Right lobe of liver (tissue), 4 donors: ENCODE data around the gene ELMO1.

ENCODE experiments used
- CTCF ChIP-seq, 4 donors: fragments of 200-600 bp in 3 of 4; fragments of 450-650 bp in 1 of 4; IDR thresholded peaks; one replicate each; pipeline versions ENCODE4 v1.5.1 to v1.8.0; 2016 to 2022; ENCODE audit warnings: antibody characterized with exemption in 4 of 4, mild to moderate bottlenecking in 2 of 4
- POLR2A ChIP-seq: fragments of 450-650 bp; IDR thresholded peaks from one replicate; pipeline ENCODE4 v1.6.1; 2017; ENCODE audit warnings: antibody characterized with exemption, mild to moderate bottlenecking
- donor health status: DM: no; HTN: no; CAD: no.
- donor health status: DM: no; HTN: no; CAD: no.
- donor health status: DM: no; HTN: yes; CAD: no.

- TF ChIP-seq POLR2A (no peak), CTCF (IDR thresholded peaks at IDR 0.05) (no peak)
Measured at GRCh38 chr7:37174460-37174859, 274.2 kb downstream of the ELMO1 start.
